ENCODE data around the gene SRPRA.

- no peak for TF ChIP-seq PKNOX1 (IDR thresholded peaks at IDR 0.05)
- no peak for TF ChIP-seq TCF7 (IDR thresholded peaks at IDR 0.05; ENCODE audit: borderline replicate concordance)
- TF ChIP-seq SMC3 (IDR thresholded peaks at IDR 0.05; ENCODE audit: borderline replicate concordance, low read length), result no peak
- no peak for TF ChIP-seq GABPA (IDR thresholded peaks at IDR 0.05; ENCODE audit: low read depth)
- no peak for TF ChIP-seq CTCF (IDR thresholded peaks at IDR 0.05 in 2 of 3, conservative IDR thresholded peaks at IDR 0.05 in 1 of 3; ENCODE audit: control insufficient read depth in 2 of 3, extremely low read depth in 1 of 3, insufficient read depth in 1 of 3, low read depth in 3 of 3, low read length in 3 of 3)
- TF ChIP-seq RFX5 (IDR thresholded peaks at IDR 0.05; ENCODE audit: low read depth, low read length), result no peak
- no peak for TF ChIP-seq ZNF217 (IDR thresholded peaks at IDR 0.05)
- TF ChIP-seq POLR2A (IDR thresholded peaks at IDR 0.05; ENCODE audit: low read depth, low read length), result no peak
- no peak for TF ChIP-seq DPF2 (IDR thresholded peaks at IDR 0.05)
- TF ChIP-seq MEF2A (IDR thresholded peaks at IDR 0.05; ENCODE audit: insufficient read depth, low read depth, low read length), result no peak
Measured at GRCh38 chr11:126288237-126288636, 19.5 kb upstream of the SRPRA start.

Measured in GM12878 (cell line).